ENCODE measurements around the gene ACP2.
A peak's percentile ranks its signal among the peaks of the same experiment; 100 is the strongest.

ACP2 gene

GRCh38 chr11:47274495-47275235 is 26.1 kb upstream of the ACP2 start:
- DNase-seq (ENCODE audit: low read depth in 2 of 2): no peak
- TF ChIP-seq CTCF (IDR thresholded peaks at IDR 0.05; ENCODE audit: low read depth, low read length): no peak
- H3K4me3 ChIP-seq (replicated peaks in 1 of 2; ENCODE audit: low read depth in 2 of 2, low read length in 2 of 2): no peak overlapping the region

GRCh38 chr11:47272706-47273105 is 24.1 kb upstream of the ACP2 start:
- peak; percentile 33 to 42 for DNase-seq (ENCODE audit: low read depth in 2 of 2)
- TF ChIP-seq CTCF (IDR thresholded peaks at IDR 0.05; ENCODE audit: low read depth, low read length): no peak
- H3K4me3 ChIP-seq (replicated peaks in 1 of 2; ENCODE audit: low read depth in 2 of 2, low read length in 2 of 2): no peak overlapping the region

- H3K4me3 ChIP-seq (replicated peaks in 1 of 2; ENCODE audit: low read depth in 2 of 2, low read length in 2 of 2): no peak overlapping the region
- TF ChIP-seq CTCF (IDR thresholded peaks at IDR 0.05; ENCODE audit: low read depth, low read length): no peak
- no peak for DNase-seq (ENCODE audit: low read depth in 2 of 2)
Measured at GRCh38 chr11:47271961-47272661, 23.5 kb upstream of the ACP2 start.

GRCh38 chr11:47271328-47271727 is 22.7 kb upstream of the ACP2 start:
- peak overlapping the region in 1 of 2 donors; percentile 80 for H3K4me3 ChIP-seq (replicated peaks in 1 of 2; ENCODE audit: low read depth in 2 of 2, low read length in 2 of 2)
- TF ChIP-seq CTCF (IDR thresholded peaks at IDR 0.05; ENCODE audit: low read depth, low read length): no peak
- no peak for DNase-seq (ENCODE audit: low read depth in 2 of 2)

GRCh38 chr11:47270331-47271271 is 22.0 kb upstream of the ACP2 start:
- peak; percentile 43 to 66 for DNase-seq (ENCODE audit: low read depth in 2 of 2)
- TF ChIP-seq CTCF (IDR thresholded peaks at IDR 0.05; ENCODE audit: low read depth, low read length): no peak
- H3K4me3 ChIP-seq (replicated peaks in 1 of 2; ENCODE audit: low read depth in 2 of 2, low read length in 2 of 2): peak overlapping the region; percentile 72 to 80

GRCh38 chr11:47269829-47270305 is 21.3 kb upstream of the ACP2 start, which contains the start of gene MADD:
TSS of gene MADD (plus strand) at chr11:47270133.
- DNase-seq (ENCODE audit: low read depth in 2 of 2): peak; percentile 79 to 89
- no peak for TF ChIP-seq CTCF (IDR thresholded peaks at IDR 0.05; ENCODE audit: low read depth, low read length)
- H3K4me3 ChIP-seq (replicated peaks in 1 of 2; ENCODE audit: low read depth in 2 of 2, low read length in 2 of 2): peak within 1 kb of the TSS; percentile 72 to 80
